Suppressor macrophage (primary cell): ENCODE measurements around the gene PCED1B.

Experiments
- DNase-seq, 4 experiments: peaks; one replicate each; pipeline ENCODE4 v3.0.0-alpha.2; 2020 to 2022

The PCED1B gene

GRCh38 chr12:47123730-47124129 lies 44.3 kb downstream of the PCED1B start:
- no peak for DNase-seq

GRCh38 chr12:47124451-47124850 lies 45.0 kb downstream of the PCED1B start:
- DNase-seq = peak in 3 of 4 experiments; percentile 18 to 64 (median 43)

- DNase-seq = peak in 2 of 4 experiments; percentile 32 to 46
Measured at GRCh38 chr12:47126246-47126645, 46.8 kb downstream of the PCED1B start.

- no peak for DNase-seq
Measured at GRCh38 chr12:47131011-47131410, 51.6 kb downstream of the PCED1B start.

- DNase-seq = no peak
Measured at GRCh38 chr12:47134005-47134404, 54.6 kb downstream of the PCED1B start.

- DNase-seq = no peak
Measured at GRCh38 chr12:47135578-47135977, 56.2 kb downstream of the PCED1B start.

GRCh38 chr12:47139000-47139681 lies 59.7 kb downstream of the PCED1B start:
- peak; percentile 27 to 69 (median 50) for DNase-seq

- DNase-seq = no peak
Measured at GRCh38 chr12:47141459-47141858, 62.0 kb downstream of the PCED1B start.

- DNase-seq = no peak
Measured at GRCh38 chr12:47144769-47145168, 65.3 kb downstream of the PCED1B start.

GRCh38 chr12:47145188-47145587 lies 65.8 kb downstream of the PCED1B start:
- DNase-seq = no peak

GRCh38 chr12:47147739-47148138 lies 68.3 kb downstream of the PCED1B start:
- no peak for DNase-seq

GRCh38 chr12:47149146-47149545 lies 69.7 kb downstream of the PCED1B start:
- no peak for DNase-seq

GRCh38 chr12:47152095-47152494 lies 72.7 kb downstream of the PCED1B start:
- no peak for DNase-seq

GRCh38 chr12:47155457-47156166 lies 76.2 kb downstream of the PCED1B start:
- no peak for DNase-seq

- DNase-seq = peak in 3 of 4 experiments; percentile 5 to 20 (median 19)
Measured at GRCh38 chr12:47156167-47156736, 76.8 kb downstream of the PCED1B start.

- DNase-seq = no peak
Measured at GRCh38 chr12:47158792-47159191, 79.4 kb downstream of the PCED1B start.

GRCh38 chr12:47159348-47159747 lies 79.9 kb downstream of the PCED1B start:
- no peak for DNase-seq

GRCh38 chr12:47160316-47161244 lies 81.2 kb downstream of the PCED1B start:
- DNase-seq = peak in 3 of 4 experiments; percentile 8 to 45 (median 33)

- no peak for DNase-seq
Measured at GRCh38 chr12:47164116-47164515, 84.7 kb downstream of the PCED1B start.

- peak in 1 of 4 experiments; percentile 4 for DNase-seq
Measured at GRCh38 chr12:47164724-47165439, 85.5 kb downstream of the PCED1B start.

- no peak for DNase-seq
Measured at GRCh38 chr12:47165934-47166333, 86.5 kb downstream of the PCED1B start.

- no peak for DNase-seq
Measured at GRCh38 chr12:47166365-47166764, 86.9 kb downstream of the PCED1B start.
